ENCODE data around the gene WWC2.

WWC2 gene

GRCh38 chr4:183240581-183241321, 141.7 kb downstream of the WWC2 start:
- Histone ChIP-seq H3K9me3 (ENCODE audit: low read depth, low read length) (no peaks in the 10 kb centered on the region), H3K36me3 (ENCODE audit: insufficient read depth, low read length) (peaks cover 17% of the 10 kb centered on the region)
- no peak for DNase-seq (ENCODE audit: low read depth, low spot score)

DNA sequence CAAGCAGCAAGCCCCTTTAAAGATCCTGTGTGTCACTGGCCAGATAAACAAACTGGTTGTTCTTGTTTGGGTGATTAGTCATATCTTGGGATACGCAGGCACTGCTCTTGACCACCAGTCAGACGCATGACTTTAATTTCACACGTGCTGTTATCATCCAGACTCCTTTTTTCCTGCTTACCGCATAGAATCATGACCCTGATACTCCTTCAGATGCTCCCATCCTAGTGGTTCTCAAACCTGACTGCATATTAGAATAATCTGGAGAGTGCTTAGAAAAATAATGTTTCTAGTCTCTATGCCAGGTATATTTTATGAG, 142.2 kb downstream of the WWC2 start:
- DNase-seq (ENCODE audit: low read depth, low spot score): no peak
- Histone ChIP-seq H3K27ac (no peak overlapping the region), H3K9me3 (ENCODE audit: low read depth, low read length) (no peaks in the 10 kb centered on the region), H3K4me3 (no peak overlapping the region), H3K9ac (ENCODE audit: insufficient read length) (no peak overlapping the region), H3K36me3 (ENCODE audit: insufficient read depth, low read length) (peaks cover 21% of the 10 kb centered on the region)
- TF ChIP-seq POLR2AphosphoS5 (IDR thresholded peaks at IDR 0.05; ENCODE audit: borderline replicate concordance, low read depth, low read length) (no peak), FOXP2 (optimal IDR thresholded peaks at IDR 0.05; ENCODE audit: control extremely low read depth, extremely low read length, insufficient read depth) (no peak), EZH2 (IDR thresholded peaks at IDR 0.05) (no peak)

More at GRCh38 chr4:183240581-183241321, 141.7 kb downstream of the WWC2 start:
- no peak overlapping the region for H3K27ac ChIP-seq
- H3K4me3 ChIP-seq: no peak overlapping the region
- no peak overlapping the region for H3K9ac ChIP-seq (ENCODE audit: insufficient read length)
- no peak for TF ChIP-seq EZH2 (IDR thresholded peaks at IDR 0.05)
- TF ChIP-seq FOXP2 (optimal IDR thresholded peaks at IDR 0.05; ENCODE audit: control extremely low read depth, extremely low read length, insufficient read depth): no peak
- TF ChIP-seq POLR2AphosphoS5 (IDR thresholded peaks at IDR 0.05; ENCODE audit: borderline replicate concordance, low read depth, low read length): no peak

GRCh38 chr4:183241721-183242151, 142.7 kb downstream of the WWC2 start:
- TF ChIP-seq FOXP2 (optimal IDR thresholded peaks at IDR 0.05; ENCODE audit: control extremely low read depth, extremely low read length, insufficient read depth) (no peak), POLR2AphosphoS5 (IDR thresholded peaks at IDR 0.05; ENCODE audit: borderline replicate concordance, low read depth, low read length) (no peak), EZH2 (IDR thresholded peaks at IDR 0.05) (no peak)
- Histone ChIP-seq H3K4me3 (no peak overlapping the region), H3K9me3 (ENCODE audit: low read depth, low read length) (no peaks in the 10 kb centered on the region), H3K9ac (ENCODE audit: insufficient read length) (no peak overlapping the region), H3K27ac (no peak overlapping the region), H3K36me3 (ENCODE audit: insufficient read depth, low read length) (peaks cover 21% of the 10 kb centered on the region)
- no peak for DNase-seq (ENCODE audit: low read depth, low spot score)

GRCh38 chr4:183242291-183242690, 143.2 kb downstream of the WWC2 start:
- TF ChIP-seq FOXP2 (optimal IDR thresholded peaks at IDR 0.05; ENCODE audit: control extremely low read depth, extremely low read length, insufficient read depth) (no peak), POLR2AphosphoS5 (IDR thresholded peaks at IDR 0.05; ENCODE audit: borderline replicate concordance, low read depth, low read length) (no peak), EZH2 (IDR thresholded peaks at IDR 0.05) (no peak)
- Histone ChIP-seq H3K36me3 (ENCODE audit: insufficient read depth, low read length) (peaks cover 26% of the 10 kb centered on the region), H3K9ac (ENCODE audit: insufficient read length) (no peak overlapping the region), H3K4me3 (no peak overlapping the region), H3K9me3 (ENCODE audit: low read depth, low read length) (no peaks in the 10 kb centered on the region), H3K27ac (no peak overlapping the region)
- no peak for DNase-seq (ENCODE audit: low read depth, low spot score)

- H3K4me3 ChIP-seq: no peak overlapping the region
- H3K36me3 ChIP-seq (ENCODE audit: insufficient read depth, low read length): peaks cover 25% of the 10 kb centered on the region
- no peaks in the 10 kb centered on the region for H3K9me3 ChIP-seq (ENCODE audit: low read depth, low read length)
- no peak overlapping the region for H3K9ac ChIP-seq (ENCODE audit: insufficient read length)
- TF ChIP-seq EZH2 (IDR thresholded peaks at IDR 0.05) (no peak), POLR2AphosphoS5 (IDR thresholded peaks at IDR 0.05; ENCODE audit: borderline replicate concordance, low read depth, low read length) (no peak), FOXP2 (optimal IDR thresholded peaks at IDR 0.05; ENCODE audit: control extremely low read depth, extremely low read length, insufficient read depth) (no peak)
- peak overlapping the region; percentile 21; the same call in 1 of the 2 replicates for H3K27ac ChIP-seq
- no peak for DNase-seq (ENCODE audit: low read depth, low spot score)
These were observed 145.0 kb downstream of the WWC2 start for GRCh38 chr4:183244019-183244418.

GRCh38 chr4:183244506-183244905, 145.4 kb downstream of the WWC2 start:
- no peak overlapping the region for H3K4me3 ChIP-seq
- no peak overlapping the region for H3K9ac ChIP-seq (ENCODE audit: insufficient read length)
- TF ChIP-seq EZH2 (IDR thresholded peaks at IDR 0.05) (no peak), FOXP2 (optimal IDR thresholded peaks at IDR 0.05; ENCODE audit: control extremely low read depth, extremely low read length, insufficient read depth) (no peak), POLR2AphosphoS5 (IDR thresholded peaks at IDR 0.05; ENCODE audit: borderline replicate concordance, low read depth, low read length) (no peak)
- no peak for DNase-seq (ENCODE audit: low read depth, low spot score)
- H3K9me3 ChIP-seq (ENCODE audit: low read depth, low read length): no peaks in the 10 kb centered on the region
- H3K27ac ChIP-seq: no peak overlapping the region
- H3K36me3 ChIP-seq (ENCODE audit: insufficient read depth, low read length): peaks cover 25% of the 10 kb centered on the region

GRCh38 chr4:183248201-183248600, 149.1 kb downstream of the WWC2 start:
- no peak overlapping the region for H3K27ac ChIP-seq
- DNase-seq (ENCODE audit: low read depth, low spot score): no peak
- TF ChIP-seq POLR2AphosphoS5 (IDR thresholded peaks at IDR 0.05; ENCODE audit: borderline replicate concordance, low read depth, low read length) (no peak), FOXP2 (optimal IDR thresholded peaks at IDR 0.05; ENCODE audit: control extremely low read depth, extremely low read length, insufficient read depth) (no peak), EZH2 (IDR thresholded peaks at IDR 0.05) (no peak)
- H3K9me3 ChIP-seq (ENCODE audit: low read depth, low read length): no peaks in the 10 kb centered on the region
- no peak overlapping the region for H3K9ac ChIP-seq (ENCODE audit: insufficient read length)
- no peak overlapping the region for H3K4me3 ChIP-seq
- H3K36me3 ChIP-seq (ENCODE audit: insufficient read depth, low read length): peaks cover 41% of the 10 kb centered on the region

DNA sequence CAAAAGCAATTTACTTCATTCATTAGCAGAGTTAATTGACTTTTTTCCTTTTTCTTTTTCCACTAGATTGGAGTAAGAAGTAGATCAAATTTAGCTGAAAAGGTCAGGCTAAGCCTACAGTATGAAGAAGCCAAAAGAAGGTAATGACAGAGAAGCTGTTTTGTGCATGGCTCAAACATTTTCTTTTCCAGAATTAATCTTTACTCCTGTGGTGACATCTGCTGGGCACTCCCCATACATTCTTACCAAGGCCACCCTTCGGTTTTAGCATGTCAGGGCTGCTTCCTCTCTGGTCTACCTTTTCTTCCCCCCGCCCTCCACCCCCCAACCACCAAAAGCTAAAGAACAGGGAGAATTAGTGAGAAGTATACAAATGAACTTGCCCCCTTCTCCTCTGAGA, 150.8 kb downstream of the WWC2 start:
- Histone ChIP-seq H3K27ac (no peak overlapping the region), H3K9ac (ENCODE audit: insufficient read length) (no peak overlapping the region), H3K36me3 (ENCODE audit: insufficient read depth, low read length) (peaks cover 45% of the 10 kb centered on the region), H3K4me3 (no peak overlapping the region), H3K9me3 (ENCODE audit: low read depth, low read length) (no peaks in the 10 kb centered on the region)
- DNase-seq (ENCODE audit: low read depth, low spot score): no peak
- TF ChIP-seq FOXP2 (optimal IDR thresholded peaks at IDR 0.05; ENCODE audit: control extremely low read depth, extremely low read length, insufficient read depth) (no peak), POLR2AphosphoS5 (IDR thresholded peaks at IDR 0.05; ENCODE audit: borderline replicate concordance, low read depth, low read length) (no peak), EZH2 (IDR thresholded peaks at IDR 0.05) (no peak)

GRCh38 chr4:183250831-183251230, 151.8 kb downstream of the WWC2 start:
- Histone ChIP-seq H3K36me3 (ENCODE audit: insufficient read depth, low read length) (peaks cover 42% of the 10 kb centered on the region), H3K4me3 (no peak overlapping the region), H3K9me3 (ENCODE audit: low read depth, low read length) (no peaks in the 10 kb centered on the region), H3K27ac (no peak overlapping the region), H3K9ac (ENCODE audit: insufficient read length) (no peak overlapping the region)
- TF ChIP-seq POLR2AphosphoS5 (IDR thresholded peaks at IDR 0.05; ENCODE audit: borderline replicate concordance, low read depth, low read length): no peak
- TF ChIP-seq EZH2 (IDR thresholded peaks at IDR 0.05): no peak
- no peak for TF ChIP-seq FOXP2 (optimal IDR thresholded peaks at IDR 0.05; ENCODE audit: control extremely low read depth, extremely low read length, insufficient read depth)
- DNase-seq (ENCODE audit: low read depth, low spot score): no peak
